GM23338 (cell line): ENCODE measurements around the gene SMG6. TPM values are rescaled to one million over a fixed set of nuclear protein-coding genes. Genes with fewer than 3 reads are reported as not detected.
"Not testable (repeated sequence)": the region's sequence is repeated elsewhere in the genome, so short reads cannot be mapped to it uniquely, and the experiment has no call there.

Experiments used
- ATAC-seq: fragments of 200-7000 bp; cut with Tn5 transposase; 3 replicates; pipeline ENCODE4 v1.9.1; 2020
- DNase-seq: peaks from one replicate; pipeline ENCODE4 v3.0.0-alpha.2; 2015; ENCODE audit warnings: low spot score
- H2AFZ ChIP-seq: fragments of 200-600 bp; sonication (generic); 2 replicates; pipeline ENCODE4 v1.8.0; 2016; ENCODE audit warnings: antibody characterized with exemption, mild to moderate bottlenecking, moderate library complexity
- H3F3A ChIP-seq: fragments of 200-600 bp; sonication (generic); replicated peaks from 2 replicates; pipeline ENCODE4 v1.8.0; 2017; ENCODE audit warnings: antibody characterized with exemption, mixed run types, low read depth
- H3K27ac ChIP-seq: fragments of 200-600 bp; sonication (generic); 2 replicates; pipeline ENCODE4 v1.6.1; 2016; ENCODE audit warnings: low read depth
- H3K27me3 ChIP-seq: fragments of 200-600 bp; sonication (generic); 2 replicates; pipeline ENCODE4 v1.8.0; 2016; ENCODE audit warnings: mild to moderate bottlenecking, mixed run types, moderate library complexity; ENCODE audit not compliant: insufficient read depth
- H3K36me3 ChIP-seq: fragments of 200-600 bp; sonication (generic); 2 replicates; pipeline ENCODE4 v1.8.0; 2016; ENCODE audit warnings: mild to moderate bottlenecking; ENCODE audit not compliant: insufficient read depth
- H3K4me1 ChIP-seq: fragments of 200-600 bp; sonication (generic); 2 replicates; pipeline ENCODE4 v1.8.0; 2016; ENCODE audit warnings: mild to moderate bottlenecking, moderate library complexity; ENCODE audit not compliant: insufficient read depth
- H3K4me2 ChIP-seq: fragments of 200-600 bp; sonication (generic); 2 replicates; pipeline ENCODE4 v1.7.1; 2017; ENCODE audit warnings: mixed run types
- H3K4me3 ChIP-seq: fragments of 200-600 bp; sonication (generic); 2 replicates; pipeline ENCODE4 v1.6.1; 2016; ENCODE audit warnings: mixed run types
- H3K79me2 ChIP-seq: fragments of 200-600 bp; sonication (generic); replicated peaks from 2 replicates; pipeline ENCODE4 v1.8.0; 2017; ENCODE audit warnings: mild to moderate bottlenecking; ENCODE audit not compliant: insufficient read depth
- H3K9me2 ChIP-seq: fragments of 200-600 bp; sonication (generic); 2 replicates; pipeline ENCODE4 v1.8.0; 2017; ENCODE audit not compliant: insufficient read depth
- H4K20me1 ChIP-seq: fragments of 200-600 bp; sonication (generic); replicated peaks from 2 replicates; pipeline ENCODE4 v1.8.0; 2017; ENCODE audit warnings: mild to moderate bottlenecking; ENCODE audit not compliant: insufficient read depth
- H3K27ac Mint-ChIP-seq: 2 replicates; pipeline ENCODE4 v1.8.0; 2020; ENCODE audit warnings: inconsistent platforms, mild to moderate bottlenecking, moderate library complexity, mixed read lengths
- H3K27me3 Mint-ChIP-seq: 3 replicates; pipeline ENCODE4 v1.8.0; 2022; ENCODE audit warnings: low read depth, mild to moderate bottlenecking, moderate library complexity, mixed read lengths, inconsistent platforms; ENCODE audit not compliant: insufficient read depth, poor library complexity
- H3K36me3 Mint-ChIP-seq: 3 replicates; pipeline ENCODE4 v1.8.0; 2021; ENCODE audit warnings: low read depth, mild to moderate bottlenecking, inconsistent platforms, moderate library complexity, mixed read lengths
- H3K4me1 Mint-ChIP-seq: 3 replicates; pipeline ENCODE4 v1.8.0; 2020; ENCODE audit warnings: mild to moderate bottlenecking, inconsistent platforms, mixed read lengths
- H3K4me3 Mint-ChIP-seq: 3 replicates; pipeline ENCODE4 v1.8.0; 2021; ENCODE audit warnings: moderate library complexity, mild to moderate bottlenecking, inconsistent platforms, mixed read lengths
- H3K9me3 Mint-ChIP-seq: 3 replicates; pipeline ENCODE4 v1.8.0; 2020; ENCODE audit warnings: moderate library complexity, mild to moderate bottlenecking, inconsistent platforms, mixed read lengths
- CREB1 ChIP-seq: fragments of 250-450 bp; sonication (Bioruptor Pico); IDR thresholded peaks from 2 replicates; pipeline ENCODE4 v1.5.0; 2020; ENCODE audit warnings: low read depth, mild to moderate bottlenecking, moderate library complexity
- EZH2 ChIP-seq: fragments of 200-600 bp; sonication (generic); IDR thresholded peaks from one replicate; pipeline ENCODE4 v1.8.0; 2017; ENCODE audit warnings: antibody characterized with exemption, mild to moderate bottlenecking, low read depth; ENCODE audit not compliant: unreplicated experiment
- EZH2phosphoT487 ChIP-seq: fragments of 200-600 bp; sonication (generic); IDR thresholded peaks from one replicate; pipeline ENCODE4 v1.8.1; 2018; ENCODE audit warnings: antibody characterized with exemption; ENCODE audit not compliant: unreplicated experiment
- JUNB ChIP-seq: IDR thresholded peaks from one replicate; pipeline ENCODE4 v1.6.1; 2016; ENCODE audit warnings: antibody characterized with exemption; ENCODE audit not compliant: unreplicated experiment
- NANOG ChIP-seq: IDR thresholded peaks from 2 replicates; pipeline ENCODE4 v1.6.1; 2016; ENCODE audit warnings: antibody characterized with exemption, borderline replicate concordance
- ZNF114 ChIP-seq: fragments of 250-450 bp; sonication (Bioruptor Pico); IDR thresholded peaks from 2 replicates; pipeline ENCODE4 v1.5.0; 2020; ENCODE audit warnings: mild to moderate bottlenecking, moderate library complexity
- ZNF331 ChIP-seq: fragments of 250-450 bp; sonication (Bioruptor Pico); IDR thresholded peaks from 2 replicates; pipeline ENCODE4 v1.5.0; 2020; ENCODE audit warnings: low read depth, mild to moderate bottlenecking, moderate library complexity
- polyA plus RNA-seq: library from polyadenylated mRNA; unstranded; fragments of >200 nt; fragmentation: Nextera tagmentation; extraction: Ambion mirVana; gene quantifications from 2 replicates; pipeline ENCODE4 v1.2.1, GENCODE V29; 2016
- total RNA-seq: library from RNA; depleted of rRNA; stranded (reverse); fragments of >200 nt; shearing (Covaris generic); gene quantifications from 2 replicates; pipeline ENCODE4 v1.2.3, GENCODE V29; 2014
- TF ChIP-seq, protein P1 (sequence below): IDR thresholded peaks from 2 replicates; pipeline ENCODE4 v1.6.1; 2016; ENCODE audit warnings: antibody characterized with exemption
- TF ChIP-seq, protein P2 (sequence below), 2 experiments: fragments of 200-600 bp in 1 of 2; sonication (generic) in 1 of 2; conservative IDR thresholded peaks; 2 replicates each; pipeline versions ENCODE4 v1.5.1 to v1.6.1; 2016 to 2017; ENCODE audit warnings: antibody characterized with exemption in 2 of 2, low read depth in 2 of 2, mild to moderate bottlenecking in 2 of 2, moderate library complexity in 1 of 2

Gene SMG6
- total and polyA plus RNA-seq, 2 experiments from 2014 or later, result 10.4 to 43.1 TPM

DNA sequence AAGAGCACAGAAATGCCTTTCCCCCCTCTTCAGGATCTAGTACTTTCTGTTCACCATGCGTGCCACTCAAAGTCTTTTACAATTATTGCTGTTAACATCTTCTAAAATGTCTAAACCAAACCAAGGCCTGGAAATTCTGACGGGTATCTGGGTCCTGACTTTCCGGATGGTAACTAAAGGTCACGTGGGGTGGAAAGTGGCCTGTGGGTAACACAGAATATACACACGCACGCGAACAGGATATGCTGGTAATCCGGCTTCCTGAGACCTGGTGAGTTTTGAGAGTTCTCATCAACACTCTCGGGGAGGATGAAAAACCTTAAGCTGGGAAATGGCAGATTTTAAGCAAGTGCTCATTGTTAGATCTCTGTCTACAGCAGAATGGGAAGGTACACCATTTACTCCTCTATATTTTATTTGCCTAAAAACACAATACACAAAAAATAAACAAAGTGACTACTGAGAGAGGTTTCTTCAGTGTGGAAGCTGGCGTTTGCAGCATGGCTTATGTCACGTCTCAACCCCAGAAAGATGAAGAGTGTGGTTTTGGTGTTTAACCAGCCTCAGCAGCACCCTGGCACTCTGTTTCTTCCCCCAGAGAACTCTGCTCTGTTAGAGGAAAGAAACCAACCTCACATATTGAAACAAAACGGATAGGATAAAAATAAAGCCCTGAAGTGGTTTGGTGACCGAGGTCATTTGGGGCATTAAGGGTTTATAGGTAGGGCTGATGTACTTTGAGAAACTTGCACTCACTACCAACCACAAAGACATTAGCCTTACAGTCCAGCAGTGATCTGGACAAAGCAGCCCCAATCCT, 37.3 kb downstream of the SMG6 start (continued):
- TF ChIP-seq, protein P1, sequence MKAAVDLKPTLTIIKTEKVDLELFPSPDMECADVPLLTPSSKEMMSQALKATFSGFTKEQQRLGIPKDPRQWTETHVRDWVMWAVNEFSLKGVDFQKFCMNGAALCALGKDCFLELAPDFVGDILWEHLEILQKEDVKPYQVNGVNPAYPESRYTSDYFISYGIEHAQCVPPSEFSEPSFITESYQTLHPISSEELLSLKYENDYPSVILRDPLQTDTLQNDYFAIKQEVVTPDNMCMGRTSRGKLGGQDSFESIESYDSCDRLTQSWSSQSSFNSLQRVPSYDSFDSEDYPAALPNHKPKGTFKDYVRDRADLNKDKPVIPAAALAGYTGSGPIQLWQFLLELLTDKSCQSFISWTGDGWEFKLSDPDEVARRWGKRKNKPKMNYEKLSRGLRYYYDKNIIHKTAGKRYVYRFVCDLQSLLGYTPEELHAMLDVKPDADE, result no peak
- TF ChIP-seq EZH2phosphoT487 (no peak), ZNF114 (CRISPR knock-in tag) (no peak), NANOG (no peak), JUNB (no peak), CREB1 (no peak), ZNF331 (CRISPR knock-in tag) (no peak), EZH2 (no peak)
- TF ChIP-seq, protein P2, sequence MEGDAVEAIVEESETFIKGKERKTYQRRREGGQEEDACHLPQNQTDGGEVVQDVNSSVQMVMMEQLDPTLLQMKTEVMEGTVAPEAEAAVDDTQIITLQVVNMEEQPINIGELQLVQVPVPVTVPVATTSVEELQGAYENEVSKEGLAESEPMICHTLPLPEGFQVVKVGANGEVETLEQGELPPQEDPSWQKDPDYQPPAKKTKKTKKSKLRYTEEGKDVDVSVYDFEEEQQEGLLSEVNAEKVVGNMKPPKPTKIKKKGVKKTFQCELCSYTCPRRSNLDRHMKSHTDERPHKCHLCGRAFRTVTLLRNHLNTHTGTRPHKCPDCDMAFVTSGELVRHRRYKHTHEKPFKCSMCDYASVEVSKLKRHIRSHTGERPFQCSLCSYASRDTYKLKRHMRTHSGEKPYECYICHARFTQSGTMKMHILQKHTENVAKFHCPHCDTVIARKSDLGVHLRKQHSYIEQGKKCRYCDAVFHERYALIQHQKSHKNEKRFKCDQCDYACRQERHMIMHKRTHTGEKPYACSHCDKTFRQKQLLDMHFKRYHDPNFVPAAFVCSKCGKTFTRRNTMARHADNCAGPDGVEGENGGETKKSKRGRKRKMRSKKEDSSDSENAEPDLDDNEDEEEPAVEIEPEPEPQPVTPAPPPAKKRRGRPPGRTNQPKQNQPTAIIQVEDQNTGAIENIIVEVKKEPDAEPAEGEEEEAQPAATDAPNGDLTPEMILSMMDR (conservative IDR thresholded peaks at IDR 0.05; ENCODE audit: low read depth in 2 of 2), result no peak

DNA sequence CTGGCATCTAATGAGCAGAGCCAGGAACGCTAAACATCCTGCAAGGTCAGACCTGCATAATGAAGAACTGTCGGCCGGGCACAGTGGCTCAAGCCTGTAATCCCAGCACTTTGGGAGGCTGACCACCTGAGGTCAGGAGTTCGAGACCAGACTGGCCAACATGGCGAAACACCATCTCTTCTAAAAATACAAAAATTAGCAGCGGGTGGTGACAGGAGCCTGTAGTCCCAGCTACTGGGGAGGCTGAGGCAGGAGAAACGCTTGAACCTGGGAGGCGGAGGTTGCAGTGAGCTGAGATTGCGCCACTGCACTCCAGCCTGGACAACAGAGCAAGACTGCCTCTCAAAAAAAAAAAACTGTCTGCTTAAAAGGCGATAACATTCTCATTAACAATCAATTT, 38.4 kb downstream of the SMG6 start:
- H3K4me1 Mint-ChIP-seq, H3K4me3 ChIP-seq, H3K27ac Mint-ChIP-seq, H3K36me3 ChIP-seq, H3K27me3 ChIP-seq, DNase-seq, H3K36me3 Mint-ChIP-seq, H2AFZ ChIP-seq, H3F3A ChIP-seq, H3K9me2 ChIP-seq, H3K79me2 ChIP-seq, H3K9me3 Mint-ChIP-seq, H4K20me1 ChIP-seq, H3K4me2 ChIP-seq, H3K4me3 Mint-ChIP-seq, ATAC-seq, H3K27me3 Mint-ChIP-seq, H3K27ac ChIP-seq, H3K4me1 ChIP-seq: not testable (repeated sequence)
